Activated CD4-positive, alpha-beta T cell treated with anti-CD3 and anti-CD28 coated beads, Interleukin-2, amount 10 ng/mL, durations not matched to agents 7 days and 5 days (primary cell): ENCODE results near the gene INPP5K. TPM values are rescaled to one million over a fixed set of nuclear protein-coding genes. Genes with fewer than 3 reads are reported as not detected.

ENCODE experiments used
- CTCF ChIA-PET: fragments of 350-600 bp; sonication (Branson Sonifier 250); formaldehyde crosslinking; loops from one replicate; lab custom pipeline; 2021; ENCODE audit warnings: antibody characterized with exemption; lab: Charles Lee
- POLR2A ChIA-PET: fragments of 350-600 bp; sonication (Branson Sonifier 250); formaldehyde crosslinking; loops from one replicate; lab custom pipeline; 2021; ENCODE audit warnings: antibody characterized with exemption; lab: Charles Lee
- DNase-seq: peaks from one replicate; pipeline ENCODE4 v3.0.0-alpha.2; 2020
- H3K27ac Mint-ChIP-seq: one replicate; pipeline ENCODE4 v1.8.0; 2021; ENCODE audit warnings: mild to moderate bottlenecking, moderate library complexity, mixed read lengths
- H3K27me3 Mint-ChIP-seq: one replicate; pipeline ENCODE4 v1.8.0; 2021; ENCODE audit warnings: mixed read lengths
- H3K36me3 Mint-ChIP-seq: one replicate; pipeline ENCODE4 v1.8.0; 2021; ENCODE audit warnings: low read depth, mixed read lengths
- H3K4me1 Mint-ChIP-seq: one replicate; pipeline ENCODE4 v1.8.0; 2021; ENCODE audit warnings: mixed read lengths
- H3K4me3 Mint-ChIP-seq: one replicate; pipeline ENCODE4 v1.8.0; 2021; ENCODE audit warnings: mild to moderate bottlenecking, moderate library complexity, mixed read lengths
- H3K9me3 Mint-ChIP-seq: one replicate; pipeline ENCODE4 v1.8.0; 2021; ENCODE audit warnings: mixed read lengths
- total RNA-seq, 2 experiments: library from RNA; stranded (reverse); gene quantifications; one replicate each; pipeline ENCODE4 v1.2.3, GENCODE V29; 2021

Gene INPP5K
- total RNA-seq, 2 experiments from 2014 or later: 50.3 to 56.9 TPM

DNA sequence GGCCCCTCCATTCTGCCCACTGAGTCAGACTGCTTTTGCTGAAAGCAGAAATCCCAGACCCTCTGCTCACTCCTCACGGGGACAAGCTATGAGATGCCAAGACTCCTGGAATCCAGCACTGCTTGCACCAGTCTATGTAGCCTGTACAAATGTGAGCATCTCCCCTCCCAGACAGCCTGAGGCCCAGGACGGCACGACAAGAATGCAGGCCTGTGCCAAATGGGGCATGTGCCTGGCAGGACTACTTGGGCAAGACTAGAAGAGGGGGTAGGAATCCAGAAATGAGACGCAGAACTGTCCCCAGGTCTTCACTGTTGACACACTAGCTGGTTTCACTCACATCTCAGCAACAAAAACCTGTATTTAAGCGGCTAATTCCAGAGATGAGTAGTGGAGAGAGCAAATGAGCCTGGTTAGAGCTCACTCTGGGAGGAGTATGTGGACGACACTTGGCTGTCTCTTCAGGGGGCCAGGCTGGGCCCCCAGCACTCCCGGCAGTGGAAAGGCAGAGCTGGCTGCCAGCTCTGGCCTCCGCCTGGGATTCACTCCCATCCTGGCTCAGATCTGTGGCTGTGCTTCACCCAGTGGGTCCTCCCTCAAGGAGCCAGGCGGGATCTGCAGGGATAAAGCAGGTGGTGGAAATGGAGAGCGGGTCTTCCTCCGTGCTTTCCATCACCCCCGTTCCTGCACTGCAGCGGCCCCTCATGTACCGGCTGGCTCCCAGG, 21.0 kb downstream of the INPP5K start:
- CTCF ChIA-PET: interaction anchor here (0.8 to 2.5 kb wide), 6 partner anchors 9 to 237 kb away, joined by 3 to 9 read pairs (median 3); partner anchors contain the start of gene INPP5K
- H3K9me3 Mint-ChIP-seq: no peaks in the 10 kb centered on the region
- H3K4me3 Mint-ChIP-seq: no peak overlapping the region
- DNase-seq: no peak
- H3K27me3 Mint-ChIP-seq: no peaks in the 10 kb centered on the region
- POLR2A ChIA-PET: no interaction called here
- peaks cover 17% of the 10 kb centered on the region for H3K4me1 Mint-ChIP-seq
- no peak overlapping the region for H3K27ac Mint-ChIP-seq
- peaks cover 5% of the 10 kb centered on the region for H3K36me3 Mint-ChIP-seq

DNA sequence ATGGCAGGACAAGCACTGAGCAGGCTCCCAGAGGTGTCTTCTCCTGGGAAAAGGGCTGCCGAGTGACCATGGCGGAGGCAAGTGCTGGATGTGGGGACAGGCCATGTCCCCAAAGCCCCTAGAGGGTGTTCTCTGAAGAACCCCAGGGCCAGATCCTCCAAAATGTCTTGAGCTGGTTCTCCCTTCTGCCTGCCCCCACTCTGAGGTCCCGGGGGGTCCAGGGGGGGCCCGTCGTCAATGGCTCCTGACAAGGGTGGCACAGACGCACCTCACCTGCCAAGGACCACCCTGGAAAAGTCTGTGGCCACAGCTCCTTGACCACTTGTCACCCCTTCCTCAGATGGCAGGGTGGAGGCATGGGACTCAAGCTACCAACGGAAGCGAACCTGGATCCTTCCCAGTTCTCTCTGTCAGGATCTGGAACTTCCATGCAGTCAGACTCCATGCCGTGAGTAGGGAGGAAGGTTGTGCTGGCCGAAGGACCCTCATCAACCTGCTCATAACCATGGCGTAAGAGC, 21.6 kb downstream of the INPP5K start:
- CTCF ChIA-PET: interaction anchor here (1.2 to 2.5 kb wide), 3 partner anchors 21 to 236 kb away, joined by 3 to 9 read pairs (median 3); partner anchors contain the start of gene INPP5K
- Mint-ChIP-seq H3K36me3 (peaks cover 5% of the 10 kb centered on the region), H3K4me1 (peaks cover 20% of the 10 kb centered on the region), H3K27ac (no peak overlapping the region), H3K4me3 (no peak overlapping the region), H3K27me3 (no peaks in the 10 kb centered on the region), H3K9me3 (no peaks in the 10 kb centered on the region)
- POLR2A ChIA-PET: no interaction called here
- DNase-seq: no peak

DNA sequence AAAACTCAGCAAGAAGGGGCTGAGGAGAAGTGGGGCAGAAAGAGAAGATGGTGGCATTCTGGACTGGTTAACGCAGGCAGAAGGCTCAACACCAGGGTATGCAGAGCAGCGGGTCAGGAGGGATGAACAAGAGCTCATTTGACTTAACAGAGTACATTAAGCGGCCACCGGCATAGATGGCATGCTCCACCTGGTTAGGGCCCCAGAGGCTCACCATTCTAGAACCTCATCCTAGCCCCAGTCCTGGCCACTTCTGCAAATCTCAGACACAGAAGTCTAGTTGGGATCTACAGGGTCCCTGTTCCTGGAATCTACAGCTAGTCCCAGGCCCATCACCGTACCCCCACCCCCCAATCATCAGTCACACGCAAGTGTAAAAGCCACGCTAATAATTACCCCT, 22.2 kb downstream of the INPP5K start:
- Mint-ChIP-seq H3K9me3 (no peaks in the 10 kb centered on the region), H3K4me3 (no peak overlapping the region), H3K27me3 (no peaks in the 10 kb centered on the region), H3K36me3 (peaks cover 5% of the 10 kb centered on the region), H3K4me1 (peaks cover 22% of the 10 kb centered on the region), H3K27ac (no peak overlapping the region)
- ChIA-PET CTCF (interaction anchor here (0.6 to 2.5 kb wide), 3 partner anchors 22 to 236 kb away, joined by 3 to 9 read pairs (median 8); partner anchors contain the start of gene INPP5K), POLR2A (no interaction called here)
- no peak for DNase-seq

DNA sequence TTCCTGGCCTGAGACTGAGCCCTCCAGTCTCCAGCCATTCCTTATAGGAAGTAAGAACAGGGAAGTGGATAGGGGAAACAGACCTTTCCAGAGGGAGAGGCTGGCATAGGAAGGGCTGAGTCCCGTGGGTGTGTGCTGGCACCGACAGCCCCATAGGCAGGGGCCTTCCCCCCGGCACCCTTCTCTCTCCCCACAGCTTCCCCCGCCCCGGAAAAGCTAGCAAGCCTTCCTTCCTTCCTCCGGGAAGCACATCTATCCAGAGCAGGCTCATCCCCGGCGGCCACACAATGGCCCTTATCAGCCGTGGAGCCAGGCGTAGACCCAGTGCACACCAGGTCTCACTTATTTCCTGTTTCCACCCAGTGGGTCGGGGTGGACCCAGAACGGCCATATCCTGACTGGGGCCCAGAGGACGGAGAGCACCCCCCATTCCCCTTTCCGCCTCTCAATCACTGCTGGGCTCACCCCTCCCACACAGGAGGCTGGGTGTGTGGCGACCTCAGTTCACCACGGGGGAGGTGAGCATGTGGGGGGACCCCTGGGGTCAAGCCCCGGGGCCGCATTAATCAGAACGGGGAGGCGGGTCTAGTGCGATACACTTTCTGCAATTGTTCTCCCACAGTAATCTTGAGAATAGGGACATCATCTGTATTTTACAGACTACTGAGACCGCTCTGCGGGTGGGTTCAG, 23.0 kb downstream of the INPP5K start:
- peaks cover 1% of the 10 kb centered on the region for H3K27me3 Mint-ChIP-seq
- H3K4me1 Mint-ChIP-seq: peaks cover 26% of the 10 kb centered on the region
- POLR2A ChIA-PET: no interaction called here
- no peaks in the 10 kb centered on the region for H3K9me3 Mint-ChIP-seq
- no peak for DNase-seq
- CTCF ChIA-PET: no interaction called here
- peak overlapping the region; percentile 22 for H3K4me3 Mint-ChIP-seq
- peaks cover 5% of the 10 kb centered on the region for H3K36me3 Mint-ChIP-seq
- H3K27ac Mint-ChIP-seq: no peak overlapping the region

DNA sequence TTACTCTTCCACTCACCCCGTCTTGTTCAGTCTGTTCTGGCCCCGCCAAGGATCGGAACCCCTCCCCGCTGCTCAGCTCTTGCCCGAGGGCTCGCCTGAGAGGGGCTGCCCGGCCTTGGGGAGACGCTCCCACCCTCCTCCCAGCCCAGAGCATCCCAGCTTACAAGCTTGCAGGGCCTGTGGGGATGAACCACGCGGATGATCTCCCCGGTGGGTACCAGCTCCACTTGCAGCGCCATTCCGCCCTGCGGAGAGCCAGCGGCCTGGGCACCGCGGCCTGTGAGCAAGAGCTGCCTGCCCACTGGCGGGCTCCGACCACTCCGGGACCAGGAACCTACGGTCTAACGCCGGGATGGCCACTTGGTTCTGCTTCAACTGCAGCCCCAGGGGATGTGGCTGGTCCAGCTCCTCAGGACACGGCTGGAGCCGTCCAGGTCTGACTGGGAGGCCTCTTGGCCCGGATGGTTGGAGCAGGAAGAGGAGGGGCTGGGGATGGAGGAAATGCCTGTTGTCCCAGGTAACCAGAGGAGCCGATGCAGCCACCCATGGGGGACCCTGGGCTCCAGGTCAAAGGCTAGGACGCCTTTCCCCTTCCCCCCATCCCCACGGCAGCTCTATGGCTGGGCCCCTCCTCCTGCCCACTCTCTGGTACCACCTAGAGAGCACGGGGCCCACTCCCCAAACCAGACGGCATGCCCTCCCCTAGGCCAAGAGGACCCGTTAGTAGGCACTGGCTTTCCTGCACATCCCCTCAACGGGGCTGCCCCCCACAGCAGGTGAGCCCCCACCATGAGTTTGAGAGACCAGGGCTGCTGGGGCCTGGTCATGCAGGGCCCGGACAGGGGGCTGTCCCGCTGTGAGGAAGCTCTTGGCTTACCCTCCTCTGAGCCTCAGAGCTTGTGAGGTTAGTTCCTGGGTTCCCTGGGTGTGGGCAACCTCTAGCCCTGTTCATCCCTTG, 23.9 kb downstream of the INPP5K start, which contains the start of gene MYO1C:
TSS of gene MYO1C (minus strand) at position 438 of the 958 bp plus-strand sequence. CDS start at position 239, 199 bp downstream.
- peaks cover 1% of the 10 kb centered on the region for H3K27me3 Mint-ChIP-seq
- no peaks in the 10 kb centered on the region for H3K9me3 Mint-ChIP-seq
- H3K36me3 Mint-ChIP-seq: peaks cover 5% of the 10 kb centered on the region
- peak within 1 kb of the TSS; percentile 79 for H3K4me3 Mint-ChIP-seq
- no peak for DNase-seq
- H3K4me1 Mint-ChIP-seq: peaks cover 30% of the 10 kb centered on the region
- peak within 1 kb of the TSS; percentile 75 for H3K27ac Mint-ChIP-seq
- CTCF ChIA-PET: interaction anchor here (1.0 kb wide), 2 partner anchors 12 to 23 kb away, joined by 4 to 5 read pairs; partner anchors contain the start of gene INPP5K
- POLR2A ChIA-PET: no interaction called here

DNA sequence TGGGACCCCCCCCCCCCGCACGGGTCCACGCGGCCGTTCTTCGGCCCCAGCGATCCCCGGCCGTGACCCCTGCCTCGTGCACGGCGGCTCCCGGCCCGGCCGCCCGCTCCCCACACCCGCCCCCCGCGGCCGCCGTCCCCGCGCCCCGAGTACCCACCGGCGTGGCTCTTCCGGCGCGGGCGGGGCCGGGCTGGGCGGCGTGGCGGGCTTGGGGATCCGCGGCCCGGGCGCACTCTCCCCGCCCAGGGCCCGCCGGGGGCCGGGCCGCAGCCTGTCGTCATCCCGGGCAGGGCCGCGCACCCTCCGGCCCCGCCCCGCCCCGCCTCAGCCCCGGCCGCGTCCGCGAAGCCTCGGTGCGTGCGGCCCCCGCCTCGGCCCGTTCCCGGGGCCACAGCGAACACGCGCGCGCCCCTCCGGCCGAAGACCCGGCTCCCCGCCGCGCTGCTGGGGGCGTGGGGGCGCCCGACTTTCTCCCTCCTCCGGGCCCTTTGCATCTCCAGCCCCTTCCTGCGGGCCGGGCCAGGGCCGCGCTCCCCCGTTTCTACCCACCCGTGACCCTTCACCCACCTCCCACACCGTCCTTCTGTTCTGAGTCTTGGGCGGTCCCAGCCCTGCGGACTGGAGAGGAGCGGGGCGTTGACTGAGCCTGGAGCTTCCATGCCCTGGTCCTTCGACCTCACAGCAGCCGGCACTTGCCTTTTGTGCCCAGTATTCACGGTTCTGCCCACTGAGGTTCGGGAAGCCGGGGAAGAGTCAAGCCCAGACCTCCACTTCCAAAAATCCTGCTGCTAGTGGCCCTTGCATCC, 24.8 kb downstream of the INPP5K start:
- Mint-ChIP-seq H3K27me3 (peaks cover 5% of the 10 kb centered on the region), H3K4me1 (peaks cover 36% of the 10 kb centered on the region), H3K27ac (peak overlapping the region; percentile 75), H3K36me3 (peaks cover 9% of the 10 kb centered on the region), H3K9me3 (no peaks in the 10 kb centered on the region), H3K4me3 (peak overlapping the region; percentile 79)
- peak; percentile 43 for DNase-seq
- ChIA-PET CTCF (interaction anchor here (1.0 kb wide), 1 partner anchor 24 kb away, joined by 5 read pairs; the partner anchor contains the start of gene INPP5K), POLR2A (no interaction called here)

DNA sequence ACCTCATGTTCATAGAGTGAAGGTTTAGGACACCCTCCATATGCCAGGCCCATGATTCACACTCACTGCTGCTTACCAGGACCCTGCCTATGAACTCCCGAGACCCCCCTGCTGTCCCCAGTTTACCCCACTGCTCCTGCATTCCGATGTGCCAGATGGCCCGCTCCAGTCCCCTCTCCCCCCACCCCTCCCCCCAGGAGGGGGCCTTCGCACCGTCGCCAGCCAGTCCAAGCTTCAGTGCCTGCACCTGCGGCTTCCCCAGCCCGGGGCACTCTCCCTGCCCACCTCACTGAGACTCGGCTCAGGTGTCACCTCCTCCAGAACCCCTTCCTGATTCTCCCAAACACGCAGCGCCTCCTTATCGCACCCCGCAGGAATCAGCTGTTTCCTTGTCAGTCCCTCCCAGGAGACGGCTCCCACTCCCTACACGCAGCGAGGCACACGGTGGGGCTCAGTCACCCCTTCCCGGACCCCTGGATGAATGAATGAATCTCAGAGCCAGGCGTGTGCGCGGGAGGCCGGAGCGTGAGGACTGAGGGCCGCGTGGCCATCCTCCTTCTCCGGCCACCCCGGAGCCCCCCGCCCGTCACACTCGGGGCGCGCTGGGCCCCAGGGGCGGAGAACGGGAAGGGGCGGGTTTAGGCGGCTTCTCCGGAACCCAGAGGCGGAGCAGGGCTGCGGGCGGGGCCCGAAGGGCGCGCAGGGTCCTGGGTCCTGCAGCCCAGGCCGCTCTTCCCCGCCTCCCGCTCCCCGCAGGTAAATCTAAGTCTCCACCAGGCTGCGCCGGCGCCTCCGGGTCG, 25.6 kb downstream of the INPP5K start:
- peak overlapping the region; percentile 81 for H3K4me3 Mint-ChIP-seq
- H3K27ac Mint-ChIP-seq: peak overlapping the region; percentile 83
- DNase-seq: peak; percentile 73
- H3K27me3 Mint-ChIP-seq: peaks cover 5% of the 10 kb centered on the region
- ChIA-PET CTCF (no interaction called here), POLR2A (no interaction called here)
- H3K36me3 Mint-ChIP-seq: peaks cover 5% of the 10 kb centered on the region
- peaks cover 36% of the 10 kb centered on the region for H3K4me1 Mint-ChIP-seq
- H3K9me3 Mint-ChIP-seq: no peaks in the 10 kb centered on the region

DNA sequence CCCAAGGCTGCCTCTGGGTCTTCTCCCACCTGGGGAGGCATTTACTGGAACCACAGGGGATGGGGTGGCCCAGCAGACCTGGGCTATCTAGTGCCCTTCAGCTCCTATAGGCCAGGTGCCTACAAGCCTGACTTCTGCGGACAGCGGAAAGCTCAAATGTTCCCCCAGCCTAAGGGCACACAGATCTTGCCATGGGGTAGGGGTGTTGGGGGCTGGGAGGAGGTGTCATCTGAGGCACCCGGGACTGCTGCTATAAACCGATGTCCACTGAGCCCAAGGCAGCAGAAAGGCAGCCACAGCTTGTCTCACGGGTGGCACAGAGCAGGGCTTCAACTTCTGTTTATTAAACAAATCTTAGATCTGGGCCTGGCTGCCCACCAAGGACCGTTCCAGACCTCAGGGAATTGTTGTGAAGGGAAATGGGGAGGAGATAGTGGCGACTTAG, 27.6 kb downstream of the INPP5K start:
- POLR2A ChIA-PET: no interaction called here
- H3K4me1 Mint-ChIP-seq: peaks cover 43% of the 10 kb centered on the region
- CTCF ChIA-PET: interaction anchor here (0.6 to 3.2 kb wide), 3 partner anchors 17 to 102 kb away, joined by 3 to 13 read pairs (median 3); no protein-coding TSS in a partner anchor
- no peaks in the 10 kb centered on the region for H3K9me3 Mint-ChIP-seq
- no peak for DNase-seq
- no peak overlapping the region for H3K27ac Mint-ChIP-seq
- H3K4me3 Mint-ChIP-seq: peak overlapping the region; percentile 68
- H3K36me3 Mint-ChIP-seq: peaks cover 4% of the 10 kb centered on the region
- peaks cover 5% of the 10 kb centered on the region for H3K27me3 Mint-ChIP-seq

DNA sequence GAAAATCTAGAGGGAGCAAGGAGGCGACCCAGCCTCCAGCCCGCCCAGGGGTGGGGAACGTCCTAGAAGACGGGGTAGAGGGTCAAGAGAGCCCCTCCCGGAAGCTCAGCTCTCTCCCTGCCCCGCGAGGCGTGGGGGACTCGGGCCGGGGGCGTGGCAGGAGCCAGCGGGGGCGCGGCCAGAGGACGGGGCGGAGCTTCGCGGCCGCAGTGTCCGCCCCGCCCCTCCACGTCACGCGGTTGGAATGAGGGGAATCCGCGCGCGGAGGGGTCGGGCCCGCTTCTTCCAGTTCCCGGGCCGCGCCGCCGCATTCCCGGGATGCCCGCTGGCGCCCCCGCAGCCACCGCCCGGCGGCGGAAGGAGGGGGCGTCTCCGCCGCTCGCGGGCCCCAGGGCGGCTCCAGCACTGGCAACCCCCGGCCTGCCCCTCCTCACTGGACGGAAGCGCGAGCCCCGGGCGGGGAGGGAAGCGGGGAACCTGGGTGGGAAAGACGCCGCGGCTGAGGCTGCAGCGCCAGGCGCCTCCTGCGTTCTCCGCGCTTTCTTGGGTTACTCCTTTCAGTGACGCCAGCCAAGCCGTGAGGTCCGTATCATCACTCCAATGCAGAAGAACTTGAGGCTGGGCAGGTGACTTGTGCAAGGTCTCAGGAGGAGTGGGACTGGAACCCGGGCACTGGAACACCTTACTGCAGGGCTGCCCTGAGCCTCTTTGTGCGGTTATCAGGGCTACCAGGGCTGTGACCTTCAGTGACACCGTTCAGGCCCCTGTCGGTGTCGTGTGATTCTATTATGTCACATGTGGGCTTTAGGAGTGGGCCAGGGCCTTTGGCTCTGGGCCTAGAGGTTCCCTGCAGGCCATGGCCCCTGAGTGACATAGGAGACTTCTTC, 28.2 kb downstream of the INPP5K start:
- peak; percentile 64 for DNase-seq
- H3K27ac Mint-ChIP-seq: peak overlapping the region; percentile 79
- H3K4me3 Mint-ChIP-seq: peak overlapping the region; percentile 76
- no peaks in the 10 kb centered on the region for H3K9me3 Mint-ChIP-seq
- ChIA-PET CTCF (interaction anchor here (0.5 to 3.2 kb wide), 7 partner anchors 9 to 174 kb away, joined by 3 to 13 read pairs (median 4); no protein-coding TSS in a partner anchor), POLR2A (interaction anchor here (1.3 kb wide), 1 partner anchor 28 kb away, joined by 5 read pairs; the partner anchor contains the start of gene INPP5K)
- peaks cover 6% of the 10 kb centered on the region for H3K36me3 Mint-ChIP-seq
- peaks cover 5% of the 10 kb centered on the region for H3K27me3 Mint-ChIP-seq
- peaks cover 44% of the 10 kb centered on the region for H3K4me1 Mint-ChIP-seq
